VCaP (cell line): ENCODE data around the gene FRRS1.
A peak's percentile ranks its signal among the peaks of the same experiment; 100 is the strongest.

Source experiments
- H3K27ac ChIP-seq: fragments of 450-650 bp; 2 replicates; pipeline ENCODE4 v1.5.1; 2017
- CTCF ChIP-seq: fragments of 450-650 bp; conservative IDR thresholded peaks from 2 replicates; pipeline ENCODE4 v1.5.1; 2017; ENCODE audit warnings: mild to moderate bottlenecking, moderate library complexity

The FRRS1 gene

GRCh38 chr1:99696616-99697015 lies 69.8 kb downstream of the FRRS1 start:
- no peak for TF ChIP-seq CTCF
- no peak overlapping the region for H3K27ac ChIP-seq

- H3K27ac ChIP-seq: no peak overlapping the region
- no peak for TF ChIP-seq CTCF
These were observed 75.3 kb downstream of the FRRS1 start for GRCh38 chr1:99691175-99691574.

GRCh38 chr1:99685516-99686180 lies 80.8 kb downstream of the FRRS1 start:
- TF ChIP-seq CTCF: peak; percentile 80
- no peak overlapping the region for H3K27ac ChIP-seq

- H3K27ac ChIP-seq: no peak overlapping the region
These were observed 84.1 kb downstream of the FRRS1 start for GRCh38 chr1:99682291-99682751.

GRCh38 chr1:99681583-99681982 lies 84.9 kb downstream of the FRRS1 start:
- TF ChIP-seq CTCF: peak; percentile 33
- H3K27ac ChIP-seq: no peak overlapping the region

More at GRCh38 chr1:99682291-99682751, 84.1 kb downstream of the FRRS1 start:
- TF ChIP-seq CTCF: no peak

GRCh38 chr1:99680270-99680669 lies 86.2 kb downstream of the FRRS1 start:
- H3K27ac ChIP-seq: no peak overlapping the region
- no peak for TF ChIP-seq CTCF

- H3K27ac ChIP-seq: no peak overlapping the region
- TF ChIP-seq CTCF: no peak
These were observed 89.0 kb downstream of the FRRS1 start for GRCh38 chr1:99677416-99677815.
